ENCODE data around the gene GPC5. TPM values are rescaled to one million over a fixed set of nuclear protein-coding genes. Genes with fewer than 3 reads are reported as not detected.

The GPC5 gene
- polyA plus RNA-seq, 3 donors from 2014 or later = 0.58 TPM; not detected in 2

GRCh38 chr13:91621161-91621560, 222.7 kb downstream of the GPC5 start:
- peaks cover 2 to 20% (median 8%) of the 10 kb centered on the region in 6 donors for H3K9me3 Mint-ChIP-seq
- H3K4me3 Mint-ChIP-seq = no peak overlapping the region
- peaks cover 0 to 2% (median 0%) of the 10 kb centered on the region in 3 donors for H3K27me3 Mint-ChIP-seq (ENCODE audit: low read depth in 3 of 3)
- H3K4me1 Mint-ChIP-seq = no peaks in the 10 kb centered on the region
- no peak overlapping the region for H3K27ac Mint-ChIP-seq
- DNase-seq = no peak
- H3K36me3 Mint-ChIP-seq = no peaks in the 10 kb centered on the region

- no peak overlapping the region for H3K27ac Mint-ChIP-seq
- H3K9me3 Mint-ChIP-seq = peaks cover 2 to 16% (median 8%) of the 10 kb centered on the region in 6 donors
- H3K4me3 Mint-ChIP-seq = no peak overlapping the region
- H3K27me3 Mint-ChIP-seq (ENCODE audit: low read depth in 3 of 3) = peaks cover 0 to 2% (median 0%) of the 10 kb centered on the region in 3 donors
- no peaks in the 10 kb centered on the region for H3K4me1 Mint-ChIP-seq
- no peaks in the 10 kb centered on the region for H3K36me3 Mint-ChIP-seq
- no peak for DNase-seq
Measured at GRCh38 chr13:91621963-91622362, 223.5 kb downstream of the GPC5 start.

- peaks cover 0 to 2% (median 0%) of the 10 kb centered on the region in 3 donors for H3K27me3 Mint-ChIP-seq (ENCODE audit: low read depth in 3 of 3)
- H3K4me3 Mint-ChIP-seq = no peak overlapping the region
- H3K27ac Mint-ChIP-seq = no peak overlapping the region
- no peaks in the 10 kb centered on the region for H3K4me1 Mint-ChIP-seq
- no peak for DNase-seq
- no peaks in the 10 kb centered on the region for H3K36me3 Mint-ChIP-seq
- H3K9me3 Mint-ChIP-seq = peaks cover 2 to 16% (median 5%) of the 10 kb centered on the region in 6 donors
Measured at GRCh38 chr13:91622778-91623550, 224.5 kb downstream of the GPC5 start.

GRCh38 chr13:91627952-91628739, 229.7 kb downstream of the GPC5 start:
- Mint-ChIP-seq H3K4me1 (no peaks in the 10 kb centered on the region), H3K9me3 (peaks cover 2 to 13% (median 5%) of the 10 kb centered on the region in 6 donors), H3K36me3 (no peaks in the 10 kb centered on the region), H3K27me3 (ENCODE audit: low read depth in 3 of 3) (peaks cover 0 to 4% (median 0%) of the 10 kb centered on the region in 3 donors), H3K4me3 (no peak overlapping the region), H3K27ac (no peak overlapping the region)
- DNase-seq = no peak

- peaks cover 0 to 13% (median 3%) of the 10 kb centered on the region in 6 donors for H3K9me3 Mint-ChIP-seq
- no peak overlapping the region for H3K27ac Mint-ChIP-seq
- peaks cover 0 to 4% (median 0%) of the 10 kb centered on the region in 3 donors for H3K27me3 Mint-ChIP-seq (ENCODE audit: low read depth in 3 of 3)
- DNase-seq = no peak
- H3K4me1 Mint-ChIP-seq = no peaks in the 10 kb centered on the region
- H3K4me3 Mint-ChIP-seq = no peak overlapping the region
- no peaks in the 10 kb centered on the region for H3K36me3 Mint-ChIP-seq
Measured at GRCh38 chr13:91630946-91631345, 232.5 kb downstream of the GPC5 start.

GRCh38 chr13:91632086-91632485, 233.7 kb downstream of the GPC5 start:
- Mint-ChIP-seq H3K4me3 (no peak overlapping the region), H3K9me3 (peaks cover 0 to 15% (median 3%) of the 10 kb centered on the region in 6 donors), H3K27me3 (ENCODE audit: low read depth in 3 of 3) (peaks cover 0 to 4% (median 0%) of the 10 kb centered on the region in 3 donors), H3K27ac (no peak overlapping the region), H3K4me1 (no peaks in the 10 kb centered on the region), H3K36me3 (no peaks in the 10 kb centered on the region)
- no peak for DNase-seq

- no peaks in the 10 kb centered on the region for H3K4me1 Mint-ChIP-seq
- DNase-seq = no peak
- H3K27me3 Mint-ChIP-seq (ENCODE audit: low read depth in 3 of 3) = peaks cover 0 to 3% (median 0%) of the 10 kb centered on the region in 3 donors
- no peaks in the 10 kb centered on the region for H3K36me3 Mint-ChIP-seq
- H3K4me3 Mint-ChIP-seq = no peak overlapping the region
- peaks cover 4 to 15% (median 9%) of the 10 kb centered on the region in 6 donors for H3K9me3 Mint-ChIP-seq
- no peak overlapping the region for H3K27ac Mint-ChIP-seq
Measured at GRCh38 chr13:91639330-91639729, 240.9 kb downstream of the GPC5 start.

GRCh38 chr13:91643394-91643793, 245.0 kb downstream of the GPC5 start:
- Mint-ChIP-seq H3K4me1 (no peaks in the 10 kb centered on the region), H3K4me3 (no peak overlapping the region), H3K9me3 (peaks cover 2 to 8% (median 5%) of the 10 kb centered on the region in 6 donors), H3K36me3 (no peaks in the 10 kb centered on the region), H3K27me3 (ENCODE audit: low read depth in 3 of 3) (peaks cover 0 to 2% (median 0%) of the 10 kb centered on the region in 3 donors), H3K27ac (no peak overlapping the region)
- no peak for DNase-seq

- Mint-ChIP-seq H3K36me3 (no peaks in the 10 kb centered on the region), H3K27ac (no peak overlapping the region), H3K4me1 (no peaks in the 10 kb centered on the region), H3K27me3 (ENCODE audit: low read depth in 3 of 3) (peaks cover 0 to 2% (median 0%) of the 10 kb centered on the region in 3 donors), H3K4me3 (no peak overlapping the region), H3K9me3 (peaks cover 0 to 12% (median 4%) of the 10 kb centered on the region in 6 donors)
- no peak for DNase-seq
Measured at GRCh38 chr13:91644806-91645205, 246.4 kb downstream of the GPC5 start.

GRCh38 chr13:91647361-91647990, 249.1 kb downstream of the GPC5 start:
- Mint-ChIP-seq H3K27ac (no peak overlapping the region), H3K4me1 (no peaks in the 10 kb centered on the region), H3K36me3 (no peaks in the 10 kb centered on the region), H3K9me3 (peaks cover 0 to 9% (median 2%) of the 10 kb centered on the region in 6 donors), H3K4me3 (no peak overlapping the region), H3K27me3 (ENCODE audit: low read depth in 3 of 3) (no peaks in the 10 kb centered on the region)
- DNase-seq = no peak

- DNase-seq = no peak
- no peaks in the 10 kb centered on the region for H3K36me3 Mint-ChIP-seq
Measured at GRCh38 chr13:91648012-91648411, 249.6 kb downstream of the GPC5 start.

GRCh38 chr13:91649456-91649855, 251.0 kb downstream of the GPC5 start:
- Mint-ChIP-seq H3K36me3 (no peaks in the 10 kb centered on the region), H3K4me3 (no peak overlapping the region), H3K4me1 (no peaks in the 10 kb centered on the region), H3K27me3 (ENCODE audit: low read depth in 3 of 3) (no peaks in the 10 kb centered on the region), H3K9me3 (peaks cover 2 to 10% (median 8%) of the 10 kb centered on the region in 6 donors), H3K27ac (no peak overlapping the region)
- no peak for DNase-seq

More at GRCh38 chr13:91648012-91648411, 249.6 kb downstream of the GPC5 start:
- no peaks in the 10 kb centered on the region for H3K4me1 Mint-ChIP-seq
- H3K27ac Mint-ChIP-seq = no peak overlapping the region
- no peak overlapping the region for H3K4me3 Mint-ChIP-seq
- no peaks in the 10 kb centered on the region for H3K27me3 Mint-ChIP-seq (ENCODE audit: low read depth in 3 of 3)
- peaks cover 0 to 9% (median 2%) of the 10 kb centered on the region in 6 donors for H3K9me3 Mint-ChIP-seq

GRCh38 chr13:91652404-91653301, 254.2 kb downstream of the GPC5 start:
- no peaks in the 10 kb centered on the region for H3K36me3 Mint-ChIP-seq

More at GRCh38 chr13:91652404-91653301, 254.2 kb downstream of the GPC5 start:
- H3K27me3 Mint-ChIP-seq (ENCODE audit: low read depth in 3 of 3) = no peaks in the 10 kb centered on the region
- peaks cover 3 to 20% (median 10%) of the 10 kb centered on the region in 6 donors for H3K9me3 Mint-ChIP-seq
- H3K27ac Mint-ChIP-seq = no peak overlapping the region
- H3K4me3 Mint-ChIP-seq = no peak overlapping the region
- no peaks in the 10 kb centered on the region for H3K4me1 Mint-ChIP-seq
- DNase-seq = no peak

Measured in immature natural killer cell (primary cell).